ENCODE data around the gene ALDH1A2.
"Not testable (repeated sequence)": the region's sequence is repeated elsewhere in the genome, so short reads cannot be mapped to it uniquely, and the experiment has no call there.

GRCh38 chr15:57999699-58000098 lies 65.8 kb downstream of the ALDH1A2 start:
- not testable (repeated sequence) for TF ChIP-seq CTCF (optimal IDR thresholded peaks at IDR 0.05 in 1 of 3, IDR thresholded peaks at IDR 0.05 in 1 of 3, conservative IDR thresholded peaks at IDR 0.05 in 1 of 3; ENCODE audit: extremely low read depth in 1 of 3, insufficient read depth in 2 of 3, low read length in 3 of 3); EZH2 (IDR thresholded peaks at IDR 0.05; ENCODE audit: low read length)

Data from keratinocyte (primary cell).